Uterus (tissue), 2 donors: Measurements from ENCODE around the gene RAB15.

Source experiments
- POLR2A ChIP-seq, 2 donors: fragments of 450-650 bp; IDR thresholded peaks; one replicate each; pipeline ENCODE4 v1.6.1; 2016; ENCODE audit warnings: antibody characterized with exemption in 2 of 2, mild to moderate bottlenecking in 1 of 2, moderate library complexity in 1 of 2
- TF ChIP-seq, protein P1 (sequence below), 4 experiments: fragments of 200-600 bp in 2 of 4; fragments of 450-650 bp in 2 of 4; sonication (generic) in 2 of 4; IDR thresholded peaks; one replicate each; pipeline ENCODE4 v1.5.1; 2016 to 2019; ENCODE audit warnings: antibody characterized with exemption in 4 of 4, mild to moderate bottlenecking in 2 of 4, moderate library complexity in 1 of 4

DNA sequence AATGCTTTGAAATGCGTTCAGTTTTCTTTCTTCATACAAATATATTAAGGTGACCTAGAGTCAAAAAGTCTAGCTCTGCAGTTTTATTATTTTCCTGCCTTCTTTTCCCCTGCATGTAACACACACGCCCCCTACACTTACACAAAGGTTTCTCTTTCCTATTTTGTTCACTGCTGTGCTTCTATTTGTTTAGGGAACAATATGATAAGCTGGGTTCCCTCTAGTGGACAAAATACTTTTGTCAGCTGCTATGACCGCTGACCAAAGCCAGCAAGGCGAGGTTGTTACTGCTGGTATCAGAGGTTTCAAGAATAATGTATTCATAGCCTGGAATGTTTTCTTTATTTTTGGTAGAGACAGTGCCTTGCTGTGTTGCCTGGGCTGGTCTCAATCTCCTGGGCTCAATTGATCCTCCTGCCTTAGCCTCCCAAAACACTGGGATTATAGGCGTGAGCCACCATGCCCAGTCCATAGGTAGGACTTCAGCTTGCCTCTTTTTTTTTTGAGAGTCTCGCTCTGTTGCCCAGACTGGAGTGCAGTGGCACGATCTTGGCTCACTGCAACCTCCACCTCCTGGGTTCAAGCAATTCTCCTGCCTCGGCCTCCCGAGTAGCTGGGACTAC, 47.9 kb upstream of the RAB15 start:
- TF ChIP-seq, protein P1, sequence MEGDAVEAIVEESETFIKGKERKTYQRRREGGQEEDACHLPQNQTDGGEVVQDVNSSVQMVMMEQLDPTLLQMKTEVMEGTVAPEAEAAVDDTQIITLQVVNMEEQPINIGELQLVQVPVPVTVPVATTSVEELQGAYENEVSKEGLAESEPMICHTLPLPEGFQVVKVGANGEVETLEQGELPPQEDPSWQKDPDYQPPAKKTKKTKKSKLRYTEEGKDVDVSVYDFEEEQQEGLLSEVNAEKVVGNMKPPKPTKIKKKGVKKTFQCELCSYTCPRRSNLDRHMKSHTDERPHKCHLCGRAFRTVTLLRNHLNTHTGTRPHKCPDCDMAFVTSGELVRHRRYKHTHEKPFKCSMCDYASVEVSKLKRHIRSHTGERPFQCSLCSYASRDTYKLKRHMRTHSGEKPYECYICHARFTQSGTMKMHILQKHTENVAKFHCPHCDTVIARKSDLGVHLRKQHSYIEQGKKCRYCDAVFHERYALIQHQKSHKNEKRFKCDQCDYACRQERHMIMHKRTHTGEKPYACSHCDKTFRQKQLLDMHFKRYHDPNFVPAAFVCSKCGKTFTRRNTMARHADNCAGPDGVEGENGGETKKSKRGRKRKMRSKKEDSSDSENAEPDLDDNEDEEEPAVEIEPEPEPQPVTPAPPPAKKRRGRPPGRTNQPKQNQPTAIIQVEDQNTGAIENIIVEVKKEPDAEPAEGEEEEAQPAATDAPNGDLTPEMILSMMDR (IDR thresholded peaks at IDR 0.05) = peak; percentile 72 to 77 (median 74)
- TF ChIP-seq POLR2A (IDR thresholded peaks at IDR 0.05) = no peak
